Measurements from ENCODE around the gene PLCB3. TPM values are rescaled to one million over a fixed set of nuclear protein-coding genes. Genes with fewer than 3 reads are reported as not detected.
"Not testable (repeated sequence)": the region's sequence is repeated elsewhere in the genome, so short reads cannot be mapped to it uniquely, and the experiment has no call there.

The PLCB3 gene
- polyA plus RNA-seq, 3 donors = 10.9 to 12.5 (median 11.1) TPM

- no peak for DNase-seq (ENCODE audit: low read depth in 3 of 3, low spot score in 2 of 3)
Measured at GRCh38 chr11:64234647-64235379, 16.5 kb upstream of the PLCB3 start.

GRCh38 chr11:64235437-64236161 is 15.7 kb upstream of the PLCB3 start:
- no peak for DNase-seq (ENCODE audit: low read depth in 3 of 3, low spot score in 2 of 3)

GRCh38 chr11:64237484-64237951 is 13.8 kb upstream of the PLCB3 start:
- DNase-seq (ENCODE audit: low read depth in 3 of 3, low spot score in 2 of 3) = no peak

- DNase-seq (ENCODE audit: low read depth in 3 of 3, low spot score in 2 of 3) = no peak
Measured at GRCh38 chr11:64238076-64238475, 13.3 kb upstream of the PLCB3 start.

- no peak for DNase-seq (ENCODE audit: low read depth in 3 of 3, low spot score in 2 of 3)
Measured at GRCh38 chr11:64238999-64239398, 12.3 kb upstream of the PLCB3 start.

- DNase-seq (ENCODE audit: low read depth in 3 of 3, low spot score in 2 of 3) = no peak
Measured at GRCh38 chr11:64239662-64240434, 11.5 kb upstream of the PLCB3 start.

GRCh38 chr11:64240435-64241240 is 10.7 kb upstream of the PLCB3 start, which contains the start of gene FKBP2:
Gene FKBP2 (plus strand): TSS chr11:64241095. CDS start chr11:64242388, 1,293 bp downstream.
- DNase-seq (ENCODE audit: low read depth in 3 of 3, low spot score in 2 of 3) = peak; percentile 88 to 93 (median 92)

GRCh38 chr11:64241241-64241490 is 10.2 kb upstream of the PLCB3 start:
- peak in 2 of 3 donors; percentile 96 to 97 for DNase-seq (ENCODE audit: low read depth in 3 of 3, low spot score in 2 of 3)

GRCh38 chr11:64241491-64242374 is 9.6 kb upstream of the PLCB3 start:
- peak in 1 of 3 donors; percentile 94 for DNase-seq (ENCODE audit: low read depth in 3 of 3, low spot score in 2 of 3)

GRCh38 chr11:64243236-64243854 is 8.0 kb upstream of the PLCB3 start:
- DNase-seq (ENCODE audit: low read depth in 3 of 3, low spot score in 2 of 3) = no peak

- no peak for DNase-seq (ENCODE audit: low read depth in 3 of 3, low spot score in 2 of 3)
Measured at GRCh38 chr11:64244107-64244506, 7.2 kb upstream of the PLCB3 start.

GRCh38 chr11:64244966-64245365 is 6.4 kb upstream of the PLCB3 start:
- DNase-seq (ENCODE audit: low read depth in 3 of 3, low spot score in 2 of 3) = no peak

- DNase-seq (ENCODE audit: low read depth in 3 of 3, low spot score in 2 of 3) = no peak
Measured at GRCh38 chr11:64245401-64245796, 5.9 kb upstream of the PLCB3 start.

GRCh38 chr11:64245797-64246620 is 5.3 kb upstream of the PLCB3 start:
- no peak for DNase-seq (ENCODE audit: low read depth in 3 of 3, low spot score in 2 of 3)

- not testable (repeated sequence) for DNase-seq (ENCODE audit: low read depth in 3 of 3, low spot score in 2 of 3)
Measured at GRCh38 chr11:64246621-64246870, 4.8 kb upstream of the PLCB3 start.

GRCh38 chr11:64246871-64247728 is 4.2 kb upstream of the PLCB3 start, which contains the start of gene PPP1R14B:
Gene PPP1R14B (minus strand): TSS chr11:64246943. CDS start chr11:64246673, 270 bp downstream.
- no peak for DNase-seq (ENCODE audit: low read depth in 3 of 3, low spot score in 2 of 3)

GRCh38 chr11:64247729-64248531 is 3.4 kb upstream of the PLCB3 start:
- DNase-seq (ENCODE audit: low read depth in 3 of 3, low spot score in 2 of 3) = no peak

Data from right renal cortex interstitium (tissue), 3 donors.